Nephron progenitor cell (in vitro differentiated cells): Measurements from ENCODE around the gene CADPS2.

Source experiments
- DNase-seq: peaks from one replicate; pipeline ENCODE4 v3.0.0; 2021
- H3K27ac Mint-ChIP-seq: 2 replicates; pipeline ENCODE4 v1.8.0; 2021; ENCODE audit warnings: mild to moderate bottlenecking, moderate library complexity, mixed read lengths
- H3K27me3 Mint-ChIP-seq: 2 replicates; pipeline ENCODE4 v1.8.0; 2021; ENCODE audit warnings: mild to moderate bottlenecking, low read depth, mixed read lengths; ENCODE audit not compliant: poor library complexity
- H3K36me3 Mint-ChIP-seq: 2 replicates; pipeline ENCODE4 v1.8.0; 2021; ENCODE audit warnings: low read depth, mixed read lengths
- H3K4me1 Mint-ChIP-seq: 2 replicates; pipeline ENCODE4 v1.8.0; 2021; ENCODE audit warnings: mixed read lengths
- H3K4me3 Mint-ChIP-seq: 2 replicates; pipeline ENCODE4 v1.8.0; 2021; ENCODE audit warnings: mild to moderate bottlenecking, moderate library complexity, mixed read lengths
- H3K9me3 Mint-ChIP-seq: 2 replicates; pipeline ENCODE4 v1.8.0; 2021; ENCODE audit warnings: mild to moderate bottlenecking, moderate library complexity, mixed read lengths
- CTCF ChIP-seq: fragments of 200-600 bp; sonication (generic); IDR thresholded peaks from 2 replicates; pipeline ENCODE4 v1.5.0; 2021; ENCODE audit warnings: antibody characterized with exemption

Gene CADPS2

GRCh38 chr7:122887198-122887597 lies 938 bp upstream of the CADPS2 start:
- Mint-ChIP-seq H3K27ac (no peak overlapping the region), H3K36me3 (no peaks in the 10 kb centered on the region), H3K27me3 (peaks cover 64% of the 10 kb centered on the region), H3K9me3 (no peaks in the 10 kb centered on the region), H3K4me1 (peaks cover 18% of the 10 kb centered on the region), H3K4me3 (peak overlapping the region; percentile 88)
- no peak for TF ChIP-seq CTCF
- peak; percentile 54 for DNase-seq

GRCh38 chr7:122885583-122886356 lies 490 bp downstream of the CADPS2 start:
- Mint-ChIP-seq H3K27me3 (peaks cover 74% of the 10 kb centered on the region), H3K27ac (no peak overlapping the region), H3K9me3 (no peaks in the 10 kb centered on the region), H3K4me1 (peaks cover 18% of the 10 kb centered on the region), H3K4me3 (peak overlapping the region; percentile 88), H3K36me3 (no peaks in the 10 kb centered on the region)
- DNase-seq = peak; percentile 59
- no peak for TF ChIP-seq CTCF

- TF ChIP-seq CTCF = no peak
- H3K27me3 Mint-ChIP-seq = peaks cover 72% of the 10 kb centered on the region
- DNase-seq = no peak
- no peaks in the 10 kb centered on the region for H3K36me3 Mint-ChIP-seq
- H3K27ac Mint-ChIP-seq = no peak overlapping the region
- peaks cover 18% of the 10 kb centered on the region for H3K4me1 Mint-ChIP-seq
- no peaks in the 10 kb centered on the region for H3K9me3 Mint-ChIP-seq
- H3K4me3 Mint-ChIP-seq = peak overlapping the region; percentile 53
Observed at GRCh38 chr7:122884186-122884585, 2.1 kb downstream of the CADPS2 start.

GRCh38 chr7:122883049-122883680 lies 3.1 kb downstream of the CADPS2 start:
- H3K27ac Mint-ChIP-seq = no peak overlapping the region
- H3K9me3 Mint-ChIP-seq = no peaks in the 10 kb centered on the region
- no peak overlapping the region for H3K4me3 Mint-ChIP-seq
- DNase-seq = no peak
- peaks cover 18% of the 10 kb centered on the region for H3K4me1 Mint-ChIP-seq
- peaks cover 62% of the 10 kb centered on the region for H3K27me3 Mint-ChIP-seq
- H3K36me3 Mint-ChIP-seq = no peaks in the 10 kb centered on the region
- TF ChIP-seq CTCF = no peak

GRCh38 chr7:122881324-122881723 lies 4.9 kb downstream of the CADPS2 start:
- no peak for DNase-seq
- no peak for TF ChIP-seq CTCF
- no peak overlapping the region for H3K4me3 Mint-ChIP-seq
- no peaks in the 10 kb centered on the region for H3K36me3 Mint-ChIP-seq
- peaks cover 46% of the 10 kb centered on the region for H3K27me3 Mint-ChIP-seq
- no peak overlapping the region for H3K27ac Mint-ChIP-seq
- H3K4me1 Mint-ChIP-seq = peaks cover 9% of the 10 kb centered on the region
- H3K9me3 Mint-ChIP-seq = peaks cover 6% of the 10 kb centered on the region
